ENCODE results near the gene FMO1. TPM values are rescaled to one million over a fixed set of nuclear protein-coding genes. Genes with fewer than 3 reads are reported as not detected.
"Not testable (repeated sequence)": the region's sequence is repeated elsewhere in the genome, so short reads cannot be mapped to it uniquely, and the experiment has no call there.

FMO1 gene
- total RNA-seq, 1 donor from 2014 or later = 0.59 TPM

- intact Hi-C loops (cut with micrococcal nuclease) = no loop called here
- ATAC-seq (no peak), DNase-seq (no peak)
Observed at GRCh38 chr1:171265686-171266085, 17.4 kb downstream of the FMO1 start.

- DNase-seq (no peak), ATAC-seq (no peak)
- intact Hi-C loops (cut with micrococcal nuclease) = no loop called here
Observed at GRCh38 chr1:171266930-171267329, 18.6 kb downstream of the FMO1 start.

DNA sequence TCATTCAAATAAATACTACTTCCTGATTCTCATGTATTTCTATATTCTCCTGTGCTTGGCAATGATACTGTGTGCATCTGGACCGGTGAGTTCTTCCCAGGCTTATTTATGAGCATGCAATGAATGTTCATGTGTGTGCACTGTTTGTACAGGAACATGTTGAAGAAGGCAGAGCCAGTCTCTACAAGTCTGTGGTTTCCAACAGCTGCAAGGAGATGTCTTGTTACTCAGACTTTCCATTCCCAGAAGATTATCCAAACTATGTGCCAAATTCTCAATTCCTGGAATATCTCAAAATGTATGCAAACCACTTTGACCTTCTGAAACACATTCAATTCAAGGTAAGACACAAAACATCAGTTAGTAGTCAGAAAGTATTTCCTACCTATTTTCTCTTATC lies 19.1 kb downstream of the FMO1 start:
- no peak for DNase-seq
- intact Hi-C loops (cut with micrococcal nuclease) = no loop called here
- ATAC-seq = peak; percentile 41

GRCh38 chr1:171270806-171271205 lies 22.5 kb downstream of the FMO1 start:
- DNase-seq (no peak), ATAC-seq (no peak)
- intact Hi-C loops (cut with micrococcal nuclease) = no loop called here

- DNase-seq = no peak
- no peak for ATAC-seq
- intact Hi-C loops (cut with micrococcal nuclease) = no loop called here
Observed at GRCh38 chr1:171277534-171277933, 29.2 kb downstream of the FMO1 start.

DNA sequence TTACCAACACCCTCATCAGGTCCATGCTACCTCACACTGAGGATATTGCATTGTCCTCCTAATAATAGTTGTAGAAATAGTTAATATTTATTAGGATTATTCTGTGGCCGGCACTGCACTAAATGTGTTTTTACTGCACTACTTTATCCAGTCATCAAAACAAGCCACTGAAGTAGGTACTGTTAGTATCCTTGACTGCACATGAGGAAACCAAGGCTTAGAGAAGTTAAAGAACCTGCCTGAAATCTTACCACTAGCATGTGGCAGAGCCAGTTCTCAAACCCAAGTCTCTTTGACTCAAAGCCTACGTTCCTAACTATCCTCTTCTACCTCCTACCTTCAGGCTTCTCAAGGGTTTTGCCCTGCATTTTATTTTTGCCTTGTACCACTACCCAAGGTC lies 30.9 kb downstream of the FMO1 start:
- ATAC-seq (no peak), DNase-seq (no peak)
- intact Hi-C loops (cut with micrococcal nuclease) = no loop called here

- intact Hi-C loops (cut with micrococcal nuclease) = no loop called here
- ATAC-seq (no peak), DNase-seq (no peak)
Observed at GRCh38 chr1:171279678-171280077, 31.4 kb downstream of the FMO1 start.

- intact Hi-C loops (cut with micrococcal nuclease) = no loop called here
- ATAC-seq (no peak), DNase-seq (no peak)
Observed at GRCh38 chr1:171280599-171280998, 32.3 kb downstream of the FMO1 start.

DNA sequence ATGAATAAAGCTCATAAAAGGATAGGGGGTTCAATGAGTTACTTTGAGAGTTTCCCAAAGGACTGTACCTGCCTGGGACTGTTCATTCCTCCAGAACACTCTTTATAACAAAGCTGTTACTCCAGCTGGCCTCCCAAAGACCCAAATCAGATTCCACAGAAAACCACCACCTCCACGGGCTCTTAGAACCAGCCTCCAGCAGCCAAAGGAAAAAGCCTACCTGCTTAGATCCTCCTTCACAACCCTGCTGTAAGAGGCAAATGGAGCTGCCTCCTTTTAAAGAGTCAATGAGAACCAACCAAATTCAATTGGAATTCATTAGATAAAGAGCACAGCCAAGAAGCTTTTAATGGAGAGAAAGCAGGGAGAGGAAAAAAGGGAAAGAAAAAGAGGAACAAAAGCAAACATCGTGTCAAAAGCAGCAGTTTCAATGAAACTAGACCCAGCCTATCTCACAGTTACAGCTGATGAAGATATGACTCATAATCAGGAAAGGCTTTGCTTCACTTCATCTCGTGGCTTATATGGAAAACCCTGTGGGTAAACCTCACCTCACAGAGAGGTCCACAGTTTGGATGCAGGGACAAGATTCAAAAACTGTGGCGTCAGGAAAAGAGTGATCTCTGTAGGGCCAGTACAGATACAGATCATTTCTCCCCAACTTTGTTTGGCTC lies 37.9 kb downstream of the FMO1 start:
- ATAC-seq (no peak), DNase-seq (no peak)
- intact Hi-C loops (cut with micrococcal nuclease) = no loop called here

DNA sequence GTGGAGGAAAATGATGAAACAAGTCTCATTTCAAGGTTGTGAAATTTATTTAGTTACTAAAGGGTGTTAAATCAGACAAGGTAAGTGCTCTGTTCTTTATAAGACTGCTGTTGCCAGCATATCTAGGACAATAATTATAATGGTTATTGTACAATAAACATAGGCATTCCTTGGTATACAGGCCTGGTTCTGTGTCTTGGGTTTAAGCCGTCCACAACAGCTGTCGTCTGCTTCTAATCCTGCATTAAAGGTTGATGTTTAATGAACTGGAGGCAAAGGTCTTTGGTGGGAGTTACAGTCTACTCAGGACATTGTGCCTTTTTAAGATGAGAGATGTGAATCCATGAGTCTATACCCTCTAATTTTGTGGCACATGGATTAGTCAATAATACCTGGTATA lies 42.3 kb downstream of the FMO1 start:
- DNase-seq (no peak), ATAC-seq (no peak)
- intact Hi-C loops (cut with micrococcal nuclease) = no loop called here

- DNase-seq = no peak
- intact Hi-C loops (cut with micrococcal nuclease) = no loop called here
- ATAC-seq = no peak
Observed at GRCh38 chr1:171292799-171293198, 44.5 kb downstream of the FMO1 start.

- ATAC-seq; DNase-seq; intact Hi-C loops (cut with micrococcal nuclease): not testable (repeated sequence)
Observed at GRCh38 chr1:171295383-171295782, 47.1 kb downstream of the FMO1 start.

DNA sequence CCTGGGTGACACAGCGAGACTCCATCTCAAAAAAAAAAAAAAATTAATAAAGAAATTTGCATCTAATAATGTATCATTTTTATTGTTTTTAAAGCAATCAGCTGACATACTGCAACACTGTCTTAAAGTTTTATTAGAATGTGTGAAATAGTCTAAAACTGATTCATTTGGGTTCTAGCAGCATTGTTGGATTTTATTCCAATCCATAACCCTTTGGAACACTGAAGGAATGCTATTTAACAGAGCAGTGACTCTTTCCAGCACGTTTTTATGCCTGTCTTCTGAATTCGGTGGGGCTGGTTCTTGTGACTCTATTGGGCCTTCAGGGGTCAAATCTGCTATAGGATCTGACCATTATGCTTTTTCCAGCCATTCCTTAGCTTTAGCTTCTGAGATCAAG lies 47.5 kb downstream of the FMO1 start:
- no peak for DNase-seq
- intact Hi-C loops (cut with micrococcal nuclease) = no loop called here
- no peak for ATAC-seq

GRCh38 chr1:171296897-171297296 lies 48.6 kb downstream of the FMO1 start:
- DNase-seq (no peak), ATAC-seq (no peak)
- intact Hi-C loops (cut with micrococcal nuclease) = no loop called here

DNA sequence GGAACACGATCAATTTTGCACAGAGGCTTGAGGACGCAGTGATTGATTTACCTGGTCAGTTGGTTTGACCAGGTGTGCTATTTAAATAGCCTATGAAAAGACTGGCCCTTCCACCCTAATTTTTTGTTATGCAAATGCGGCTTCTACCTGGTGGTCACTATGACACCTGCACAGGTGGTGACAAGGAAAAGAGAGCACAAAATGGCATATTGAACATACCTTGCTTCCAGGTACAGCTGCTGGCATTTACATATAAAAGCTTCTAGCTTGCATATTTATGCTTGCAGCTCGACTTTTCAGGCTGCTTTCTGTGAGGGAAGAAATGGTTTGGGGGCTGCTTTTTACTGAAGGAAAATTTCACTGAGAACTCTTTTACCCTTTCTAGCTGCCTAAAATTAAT lies 50.4 kb downstream of the FMO1 start:
- intact Hi-C loops (cut with micrococcal nuclease) = no loop called here
- DNase-seq (no peak), ATAC-seq (no peak)

- DNase-seq (no peak), ATAC-seq (no peak)
- intact Hi-C loops (cut with micrococcal nuclease) = no loop called here
Observed at GRCh38 chr1:171299342-171299741, 51.0 kb downstream of the FMO1 start.

GRCh38 chr1:171300401-171300800 lies 52.1 kb downstream of the FMO1 start:
- DNase-seq (no peak), ATAC-seq (no peak)
- intact Hi-C loops (cut with micrococcal nuclease) = no loop called here

- DNase-seq (no peak), ATAC-seq (no peak)
- intact Hi-C loops (cut with micrococcal nuclease) = loop anchor here (5.0 to 10.0 kb wide), 2 partner anchors 63 to 346 kb away; partner anchors contain the start of gene FMO1
Observed at GRCh38 chr1:171310661-171311087, 62.4 kb downstream of the FMO1 start.

DNA sequence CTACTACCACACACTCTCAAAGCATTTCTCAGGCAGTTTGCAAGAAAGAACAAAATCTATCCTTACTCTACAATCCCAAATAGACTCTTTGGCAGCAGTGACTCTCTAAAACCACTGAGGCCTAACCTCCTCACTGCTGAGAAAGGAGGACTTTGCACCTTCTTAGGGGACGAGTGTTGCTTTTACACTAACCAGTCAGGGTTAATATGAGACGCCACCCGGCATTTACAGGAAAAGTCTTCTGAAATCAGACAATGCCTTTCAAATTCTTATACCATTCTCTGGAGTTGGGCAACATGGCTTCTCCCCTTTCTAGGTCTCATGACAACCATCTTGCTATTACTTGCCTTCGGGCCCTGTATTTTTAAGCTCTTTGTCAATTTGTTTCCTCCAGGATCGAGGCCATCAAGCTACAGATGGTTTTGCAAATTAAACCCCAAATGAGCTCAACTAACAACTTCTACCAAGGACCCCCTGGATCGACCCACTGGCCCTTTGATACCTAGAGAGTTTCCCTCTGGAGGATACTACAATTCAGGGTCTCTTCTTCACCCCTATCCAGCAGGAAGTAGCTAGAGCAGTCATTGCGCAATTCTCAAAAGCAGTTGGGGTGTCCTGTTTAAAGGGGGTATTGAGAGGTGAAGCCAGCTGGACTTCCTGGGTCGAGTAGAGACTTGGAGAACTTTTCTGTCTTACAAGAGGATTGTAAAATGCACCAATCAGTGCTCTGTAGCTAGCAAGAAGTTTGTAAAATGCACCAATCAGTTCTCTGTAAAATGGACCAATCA lies 63.7 kb downstream of the FMO1 start:
- DNase-seq (no peak), ATAC-seq (no peak)
- intact Hi-C loops (cut with micrococcal nuclease) = loop anchor here (2.0 to 10.0 kb wide), 3 partner anchors 65 to 347 kb away; partner anchors contain the start of gene FMO1

DNA sequence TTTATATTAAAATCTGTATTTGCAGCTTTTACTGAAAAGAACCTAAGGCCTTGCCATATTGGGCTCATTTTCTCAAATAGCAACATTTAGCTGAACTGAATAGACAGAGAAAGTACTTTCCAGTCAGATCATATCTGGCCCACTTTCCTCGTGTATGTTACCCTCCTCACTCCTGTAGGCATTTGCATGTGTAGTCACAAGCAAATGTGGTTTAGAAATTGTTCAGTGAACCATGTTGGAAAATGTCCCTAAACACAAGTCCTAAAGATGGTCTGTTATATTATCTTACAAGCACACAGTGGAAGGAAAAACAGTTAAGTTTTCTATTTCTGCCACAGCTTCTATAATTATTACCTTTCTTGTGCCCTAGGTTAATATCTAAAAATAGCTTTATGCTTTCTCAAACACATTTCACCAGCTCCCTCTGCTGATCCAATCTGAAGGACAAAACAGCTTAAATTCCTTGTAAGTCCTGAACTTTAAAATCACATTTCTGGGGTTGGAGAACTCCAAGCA lies 65.1 kb downstream of the FMO1 start:
- intact Hi-C loops (cut with micrococcal nuclease) = loop anchor here (2.0 to 10.0 kb wide), 3 partner anchors 66 to 349 kb away; partner anchors contain the start of gene FMO1
- DNase-seq = no peak
- ATAC-seq = no peak

Measured in left ventricle myocardium superior (tissue), 1 donor.